ENCODE results near the gene RBM34. TPM values are rescaled to one million over a fixed set of nuclear protein-coding genes. Genes with fewer than 3 reads are reported as not detected.

RBM34 gene
- total RNA-seq, 1 donor from 2014 or later: 68.4 TPM

DNA sequence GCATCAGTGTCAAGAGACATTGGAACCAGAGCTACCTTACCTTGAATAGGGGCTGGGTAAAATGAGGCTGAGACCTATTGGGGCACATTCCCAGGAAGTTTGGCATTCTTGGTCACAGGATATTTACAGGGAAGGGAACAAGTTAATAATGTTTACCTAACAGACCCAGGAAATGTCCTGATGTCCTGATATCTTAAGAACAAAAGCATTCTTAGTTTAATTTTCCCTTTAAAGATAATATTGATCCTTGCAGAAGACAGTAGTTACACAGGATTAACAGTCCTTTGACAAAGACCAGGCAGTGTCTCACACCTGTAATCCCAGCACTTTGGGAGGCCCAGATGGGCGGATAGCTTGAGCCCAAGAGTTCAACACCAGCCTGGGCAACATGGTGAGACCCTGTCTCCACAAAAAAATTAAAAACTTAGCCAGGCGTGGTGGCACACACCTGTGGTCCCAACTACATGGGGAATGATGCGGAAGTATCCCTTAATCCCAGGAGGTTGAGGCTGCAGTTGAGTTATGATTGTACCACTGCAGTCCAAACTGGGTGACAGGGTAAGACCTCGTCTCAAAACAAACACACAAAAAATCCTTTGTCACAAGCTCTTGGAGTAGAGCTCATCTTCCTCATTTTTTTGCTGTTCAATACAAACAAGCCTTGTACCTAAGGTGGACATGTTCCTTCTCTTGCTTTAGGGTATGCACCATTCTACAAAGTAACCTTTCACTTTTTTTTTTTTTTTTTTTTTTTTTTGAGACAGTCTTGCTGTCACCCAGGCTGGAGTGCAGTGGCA is 31.1 kb downstream of the RBM34 start:
- TF ChIP-seq, protein P1, sequence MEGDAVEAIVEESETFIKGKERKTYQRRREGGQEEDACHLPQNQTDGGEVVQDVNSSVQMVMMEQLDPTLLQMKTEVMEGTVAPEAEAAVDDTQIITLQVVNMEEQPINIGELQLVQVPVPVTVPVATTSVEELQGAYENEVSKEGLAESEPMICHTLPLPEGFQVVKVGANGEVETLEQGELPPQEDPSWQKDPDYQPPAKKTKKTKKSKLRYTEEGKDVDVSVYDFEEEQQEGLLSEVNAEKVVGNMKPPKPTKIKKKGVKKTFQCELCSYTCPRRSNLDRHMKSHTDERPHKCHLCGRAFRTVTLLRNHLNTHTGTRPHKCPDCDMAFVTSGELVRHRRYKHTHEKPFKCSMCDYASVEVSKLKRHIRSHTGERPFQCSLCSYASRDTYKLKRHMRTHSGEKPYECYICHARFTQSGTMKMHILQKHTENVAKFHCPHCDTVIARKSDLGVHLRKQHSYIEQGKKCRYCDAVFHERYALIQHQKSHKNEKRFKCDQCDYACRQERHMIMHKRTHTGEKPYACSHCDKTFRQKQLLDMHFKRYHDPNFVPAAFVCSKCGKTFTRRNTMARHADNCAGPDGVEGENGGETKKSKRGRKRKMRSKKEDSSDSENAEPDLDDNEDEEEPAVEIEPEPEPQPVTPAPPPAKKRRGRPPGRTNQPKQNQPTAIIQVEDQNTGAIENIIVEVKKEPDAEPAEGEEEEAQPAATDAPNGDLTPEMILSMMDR (IDR thresholded peaks at IDR 0.05; ENCODE audit: unreplicated experiment): no peak
- peaks cover 23% of the 10 kb centered on the region for H3K36me3 Mint-ChIP-seq (ENCODE audit: insufficient read depth)
- no peaks in the 10 kb centered on the region for H3K9me3 Mint-ChIP-seq (ENCODE audit: low read depth)
- no peaks in the 10 kb centered on the region for H3K27me3 Mint-ChIP-seq
- DNase-seq (ENCODE audit: low spot score, unreplicated experiment): no peak
- peak overlapping the region; percentile 53 for H3K4me3 Mint-ChIP-seq (ENCODE audit: low read depth)
- H3K4me1 Mint-ChIP-seq (ENCODE audit: low read depth): peaks cover 21% of the 10 kb centered on the region
- H3K27ac Mint-ChIP-seq: peak overlapping the region; percentile 77

GRCh38 chr1:235128456-235129328 is 32.4 kb downstream of the RBM34 start, which contains the start of gene TOMM20:
Gene TOMM20 (minus strand): TSS chr1:235128837. CDS start chr1:235128715, 122 bp downstream.
- H3K4me3 Mint-ChIP-seq (ENCODE audit: low read depth): peak within 1 kb of the TSS; percentile 91
- H3K27ac Mint-ChIP-seq: peak within 1 kb of the TSS; percentile 100
- DNase-seq (ENCODE audit: low spot score, unreplicated experiment): peak; percentile 94
- peaks cover 19% of the 10 kb centered on the region for H3K36me3 Mint-ChIP-seq (ENCODE audit: insufficient read depth)
- H3K27me3 Mint-ChIP-seq: no peaks in the 10 kb centered on the region
- H3K9me3 Mint-ChIP-seq (ENCODE audit: low read depth): no peaks in the 10 kb centered on the region
- TF ChIP-seq, protein P1 (IDR thresholded peaks at IDR 0.05; ENCODE audit: unreplicated experiment): no peak
- H3K4me1 Mint-ChIP-seq (ENCODE audit: low read depth): peaks cover 22% of the 10 kb centered on the region

DNA sequence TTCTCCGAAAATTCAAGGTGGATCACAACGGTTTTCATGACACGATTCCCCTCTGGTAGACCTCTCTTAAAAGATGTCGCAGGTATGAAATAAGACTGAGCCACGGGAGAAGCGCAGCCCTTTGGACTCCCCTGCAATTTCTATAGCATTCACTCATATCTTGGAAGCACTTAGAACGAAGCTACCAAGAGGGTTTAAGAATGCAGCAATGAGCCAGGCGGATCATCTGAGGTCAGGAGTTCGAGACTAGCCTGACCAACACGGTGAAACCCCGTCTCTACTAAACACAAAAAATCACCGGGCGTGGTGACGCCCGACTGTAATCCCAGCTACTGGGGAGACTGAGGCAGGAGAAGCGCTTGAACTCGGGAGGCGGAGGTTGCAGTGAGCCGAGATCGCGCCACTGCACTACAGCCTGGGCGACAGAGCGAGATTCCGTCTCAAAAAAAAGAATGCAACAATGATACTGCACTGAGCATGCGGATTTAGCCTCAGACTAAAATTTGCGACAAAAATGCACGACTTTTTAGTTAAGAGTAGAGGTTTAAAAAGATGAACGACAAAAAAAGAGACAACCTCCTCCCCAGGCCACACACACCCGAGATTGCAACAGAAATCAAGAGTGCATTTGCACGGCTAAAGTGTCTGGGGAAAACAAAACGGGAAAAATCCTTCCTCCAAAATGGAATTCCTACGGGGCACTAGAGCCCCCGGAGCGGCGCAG is 33.2 kb downstream of the RBM34 start:
- H3K4me3 Mint-ChIP-seq (ENCODE audit: low read depth): peak overlapping the region; percentile 91
- peak overlapping the region; percentile 100 for H3K27ac Mint-ChIP-seq
- H3K27me3 Mint-ChIP-seq: no peaks in the 10 kb centered on the region
- DNase-seq (ENCODE audit: low spot score, unreplicated experiment): no peak
- peaks cover 18% of the 10 kb centered on the region for H3K36me3 Mint-ChIP-seq (ENCODE audit: insufficient read depth)
- H3K4me1 Mint-ChIP-seq (ENCODE audit: low read depth): peaks cover 24% of the 10 kb centered on the region
- TF ChIP-seq, protein P1 (IDR thresholded peaks at IDR 0.05; ENCODE audit: unreplicated experiment): no peak
- no peaks in the 10 kb centered on the region for H3K9me3 Mint-ChIP-seq (ENCODE audit: low read depth)

GRCh38 chr1:235127203-235127602 is 33.8 kb downstream of the RBM34 start:
- TF ChIP-seq, protein P1 (IDR thresholded peaks at IDR 0.05; ENCODE audit: unreplicated experiment): no peak
- peaks cover 25% of the 10 kb centered on the region for H3K4me1 Mint-ChIP-seq (ENCODE audit: low read depth)
- H3K27me3 Mint-ChIP-seq: no peaks in the 10 kb centered on the region
- H3K36me3 Mint-ChIP-seq (ENCODE audit: insufficient read depth): peaks cover 17% of the 10 kb centered on the region
- H3K9me3 Mint-ChIP-seq (ENCODE audit: low read depth): no peaks in the 10 kb centered on the region
- no peak for DNase-seq (ENCODE audit: low spot score, unreplicated experiment)
- peak overlapping the region; percentile 100 for H3K27ac Mint-ChIP-seq
- peak overlapping the region; percentile 91 for H3K4me3 Mint-ChIP-seq (ENCODE audit: low read depth)

- H3K27ac Mint-ChIP-seq: no peak overlapping the region
- peaks cover 14% of the 10 kb centered on the region for H3K36me3 Mint-ChIP-seq (ENCODE audit: insufficient read depth)
- TF ChIP-seq, protein P1 (IDR thresholded peaks at IDR 0.05; ENCODE audit: unreplicated experiment): no peak
- peaks cover 23% of the 10 kb centered on the region for H3K4me1 Mint-ChIP-seq (ENCODE audit: low read depth)
- H3K9me3 Mint-ChIP-seq (ENCODE audit: low read depth): no peaks in the 10 kb centered on the region
- no peak for DNase-seq (ENCODE audit: low spot score, unreplicated experiment)
- H3K27me3 Mint-ChIP-seq: no peaks in the 10 kb centered on the region
- H3K4me3 Mint-ChIP-seq (ENCODE audit: low read depth): no peak overlapping the region
These were observed 36.4 kb downstream of the RBM34 start for GRCh38 chr1:235124665-235125064.
